Transverse colon (tissue), 4 donors: ENCODE measurements around the gene DHDDS.
"Not testable (repeated sequence)": the region's sequence is repeated elsewhere in the genome, so short reads cannot be mapped to it uniquely, and the experiment has no call there.

ENCODE experiments used
- EP300 ChIP-seq: sonication (generic); formaldehyde crosslinking; IDR thresholded peaks from one replicate; pipeline ENCODE4 v1.6.1; 2017; ENCODE audit warnings: antibody characterized with exemption, low read depth
- POLR2A ChIP-seq: fragments of 450-650 bp; IDR thresholded peaks from one replicate; pipeline ENCODE4 v1.6.1; 2016; ENCODE audit warnings: antibody characterized with exemption, mild to moderate bottlenecking, moderate library complexity
- POLR2AphosphoS5 ChIP-seq, 3 donors: sonication (generic); formaldehyde crosslinking; IDR thresholded peaks; one replicate each; pipeline ENCODE4 v1.6.1; 2016; ENCODE audit warnings: antibody characterized with exemption in 3 of 3
- TF ChIP-seq, protein P1 (sequence below), 5 experiments: fragments of 200-600 bp in 3 of 5; fragments of 450-650 bp in 2 of 5; sonication (generic) in 3 of 5; IDR thresholded peaks; 1 replicate in 2 of 5; 2 replicates in 3 of 5; pipeline ENCODE4 v1.5.1; 2016 to 2017; ENCODE audit warnings: antibody characterized with exemption in 5 of 5, inconsistent platforms in 3 of 5, mild to moderate bottlenecking in 2 of 5, moderate library complexity in 1 of 5

DNA sequence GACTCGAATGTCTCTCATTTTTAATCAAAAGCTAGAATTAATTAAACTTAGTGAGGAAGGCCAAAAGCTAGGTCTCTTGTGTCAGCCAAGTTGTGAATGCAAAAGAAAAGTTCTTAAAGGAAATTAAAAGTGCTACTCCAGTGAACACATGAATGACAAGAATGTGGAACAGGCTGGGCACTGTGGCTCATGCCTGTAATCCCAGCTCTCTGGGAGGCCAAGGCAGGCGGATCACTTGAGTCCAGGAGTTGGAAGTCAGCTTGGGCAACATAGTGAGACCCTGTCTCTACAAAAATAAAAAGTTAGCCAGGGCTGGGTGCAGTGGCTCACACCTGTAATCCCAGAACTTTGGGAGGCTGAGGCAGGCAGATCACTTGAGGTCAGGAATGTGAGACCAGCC, 78.6 kb downstream of the DHDDS start:
- TF ChIP-seq, protein P1, sequence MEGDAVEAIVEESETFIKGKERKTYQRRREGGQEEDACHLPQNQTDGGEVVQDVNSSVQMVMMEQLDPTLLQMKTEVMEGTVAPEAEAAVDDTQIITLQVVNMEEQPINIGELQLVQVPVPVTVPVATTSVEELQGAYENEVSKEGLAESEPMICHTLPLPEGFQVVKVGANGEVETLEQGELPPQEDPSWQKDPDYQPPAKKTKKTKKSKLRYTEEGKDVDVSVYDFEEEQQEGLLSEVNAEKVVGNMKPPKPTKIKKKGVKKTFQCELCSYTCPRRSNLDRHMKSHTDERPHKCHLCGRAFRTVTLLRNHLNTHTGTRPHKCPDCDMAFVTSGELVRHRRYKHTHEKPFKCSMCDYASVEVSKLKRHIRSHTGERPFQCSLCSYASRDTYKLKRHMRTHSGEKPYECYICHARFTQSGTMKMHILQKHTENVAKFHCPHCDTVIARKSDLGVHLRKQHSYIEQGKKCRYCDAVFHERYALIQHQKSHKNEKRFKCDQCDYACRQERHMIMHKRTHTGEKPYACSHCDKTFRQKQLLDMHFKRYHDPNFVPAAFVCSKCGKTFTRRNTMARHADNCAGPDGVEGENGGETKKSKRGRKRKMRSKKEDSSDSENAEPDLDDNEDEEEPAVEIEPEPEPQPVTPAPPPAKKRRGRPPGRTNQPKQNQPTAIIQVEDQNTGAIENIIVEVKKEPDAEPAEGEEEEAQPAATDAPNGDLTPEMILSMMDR (IDR thresholded peaks at IDR 0.05): not testable (repeated sequence)
- not testable (repeated sequence) for TF ChIP-seq POLR2A; EP300; POLR2AphosphoS5 (IDR thresholded peaks at IDR 0.05)
